Measurements from ENCODE around the gene KCTD16. TPM values are rescaled to one million over a fixed set of nuclear protein-coding genes. Genes with fewer than 3 reads are reported as not detected.

KCTD16 gene
- total and polyA plus RNA-seq, 2 experiments from 2014 or later, result 0.02 to 0.76 TPM

DNA sequence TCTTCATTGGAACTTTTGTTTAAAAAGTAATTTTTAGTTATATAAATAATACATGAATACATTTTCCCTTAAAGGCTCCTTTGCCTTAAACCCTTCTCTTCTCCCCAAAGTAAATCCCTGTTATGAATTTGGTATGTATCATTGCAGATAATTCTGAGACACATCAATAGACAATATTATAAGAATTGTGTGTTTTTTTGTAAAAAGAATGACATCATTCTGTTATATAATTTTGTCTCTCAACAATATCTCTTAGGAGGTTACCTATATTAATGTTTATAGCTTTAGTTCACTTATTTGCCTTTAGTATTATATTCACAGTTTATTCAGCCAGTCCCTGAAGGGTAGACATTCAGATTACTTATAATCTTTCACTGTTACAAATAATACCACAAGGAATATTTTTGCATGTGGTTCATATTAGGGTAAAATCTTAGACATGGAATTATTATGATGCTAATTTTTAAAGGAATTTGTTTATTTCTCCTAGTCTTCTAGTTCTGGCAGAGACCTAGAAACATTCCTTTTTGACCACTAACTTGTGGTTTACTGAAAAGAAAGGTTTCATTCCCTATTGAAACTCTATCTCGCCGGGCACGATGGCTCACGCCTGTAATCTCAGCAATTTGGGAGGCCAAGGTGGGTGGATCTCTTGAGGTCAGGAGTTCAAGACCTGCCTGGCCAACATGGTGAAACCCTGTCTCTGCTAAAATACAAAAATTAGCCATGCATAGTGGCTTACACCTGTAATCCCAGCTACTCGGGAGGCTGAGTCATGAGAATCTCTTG, 105.6 kb downstream of the KCTD16 start:
- Mint-ChIP-seq H3K9me3 (peaks cover 8% of the 10 kb centered on the region; the same call in 1 of the 3 replicates), H3K27me3 (ENCODE audit: insufficient read depth, low read depth, poor library complexity) (no peaks in the 10 kb centered on the region), H3K36me3 (ENCODE audit: low read depth) (no peaks in the 10 kb centered on the region; the same call in 2 of the 3 replicates), H3K4me1 (peaks cover 13% of the 10 kb centered on the region; the same call in 2 of the 3 replicates), H3K27ac (no peak overlapping the region), H3K4me3 (no peak overlapping the region)
- H3K4me2 ChIP-seq, result no peak overlapping the region
- H3K79me2 ChIP-seq (replicated peaks; ENCODE audit: insufficient read depth), result no peaks in the 10 kb centered on the region
- no peak for DNase-seq (ENCODE audit: low spot score)
- H3K9me2 ChIP-seq (ENCODE audit: insufficient read depth), result peaks cover 9% of the 10 kb centered on the region; the same call in 1 of the 2 replicates
- no peak overlapping the region for H2AFZ ChIP-seq
- H3K36me3 ChIP-seq (ENCODE audit: insufficient read depth), result no peaks in the 10 kb centered on the region
- H3K27ac ChIP-seq (ENCODE audit: low read depth), result no peak overlapping the region
- ATAC-seq, result no peak
- H3K27me3 ChIP-seq (ENCODE audit: insufficient read depth), result no peaks in the 10 kb centered on the region
- H3F3A ChIP-seq (replicated peaks; ENCODE audit: low read depth), result no peaks in the 10 kb centered on the region
- TF ChIP-seq ZNF114 (CRISPR knock-in tag; IDR thresholded peaks at IDR 0.05) (no peak), EZH2 (IDR thresholded peaks at IDR 0.05; ENCODE audit: low read depth, unreplicated experiment) (no peak), NANOG (IDR thresholded peaks at IDR 0.05; ENCODE audit: borderline replicate concordance) (no peak), EZH2phosphoT487 (IDR thresholded peaks at IDR 0.05; ENCODE audit: unreplicated experiment) (no peak), JUNB (IDR thresholded peaks at IDR 0.05; ENCODE audit: unreplicated experiment) (no peak), POLR2AphosphoS5 (IDR thresholded peaks at IDR 0.05; ENCODE audit: low read depth) (no peak), CREB1 (CRISPR knock-in tag; IDR thresholded peaks at IDR 0.05; ENCODE audit: low read depth) (no peak), REST (IDR thresholded peaks at IDR 0.05; ENCODE audit: unreplicated experiment) (no peak), STAT1 (IDR thresholded peaks at IDR 0.05; ENCODE audit: unreplicated experiment) (no peak), ZNF331 (CRISPR knock-in tag; IDR thresholded peaks at IDR 0.05; ENCODE audit: low read depth) (no peak)
- TF ChIP-seq, protein P1, sequence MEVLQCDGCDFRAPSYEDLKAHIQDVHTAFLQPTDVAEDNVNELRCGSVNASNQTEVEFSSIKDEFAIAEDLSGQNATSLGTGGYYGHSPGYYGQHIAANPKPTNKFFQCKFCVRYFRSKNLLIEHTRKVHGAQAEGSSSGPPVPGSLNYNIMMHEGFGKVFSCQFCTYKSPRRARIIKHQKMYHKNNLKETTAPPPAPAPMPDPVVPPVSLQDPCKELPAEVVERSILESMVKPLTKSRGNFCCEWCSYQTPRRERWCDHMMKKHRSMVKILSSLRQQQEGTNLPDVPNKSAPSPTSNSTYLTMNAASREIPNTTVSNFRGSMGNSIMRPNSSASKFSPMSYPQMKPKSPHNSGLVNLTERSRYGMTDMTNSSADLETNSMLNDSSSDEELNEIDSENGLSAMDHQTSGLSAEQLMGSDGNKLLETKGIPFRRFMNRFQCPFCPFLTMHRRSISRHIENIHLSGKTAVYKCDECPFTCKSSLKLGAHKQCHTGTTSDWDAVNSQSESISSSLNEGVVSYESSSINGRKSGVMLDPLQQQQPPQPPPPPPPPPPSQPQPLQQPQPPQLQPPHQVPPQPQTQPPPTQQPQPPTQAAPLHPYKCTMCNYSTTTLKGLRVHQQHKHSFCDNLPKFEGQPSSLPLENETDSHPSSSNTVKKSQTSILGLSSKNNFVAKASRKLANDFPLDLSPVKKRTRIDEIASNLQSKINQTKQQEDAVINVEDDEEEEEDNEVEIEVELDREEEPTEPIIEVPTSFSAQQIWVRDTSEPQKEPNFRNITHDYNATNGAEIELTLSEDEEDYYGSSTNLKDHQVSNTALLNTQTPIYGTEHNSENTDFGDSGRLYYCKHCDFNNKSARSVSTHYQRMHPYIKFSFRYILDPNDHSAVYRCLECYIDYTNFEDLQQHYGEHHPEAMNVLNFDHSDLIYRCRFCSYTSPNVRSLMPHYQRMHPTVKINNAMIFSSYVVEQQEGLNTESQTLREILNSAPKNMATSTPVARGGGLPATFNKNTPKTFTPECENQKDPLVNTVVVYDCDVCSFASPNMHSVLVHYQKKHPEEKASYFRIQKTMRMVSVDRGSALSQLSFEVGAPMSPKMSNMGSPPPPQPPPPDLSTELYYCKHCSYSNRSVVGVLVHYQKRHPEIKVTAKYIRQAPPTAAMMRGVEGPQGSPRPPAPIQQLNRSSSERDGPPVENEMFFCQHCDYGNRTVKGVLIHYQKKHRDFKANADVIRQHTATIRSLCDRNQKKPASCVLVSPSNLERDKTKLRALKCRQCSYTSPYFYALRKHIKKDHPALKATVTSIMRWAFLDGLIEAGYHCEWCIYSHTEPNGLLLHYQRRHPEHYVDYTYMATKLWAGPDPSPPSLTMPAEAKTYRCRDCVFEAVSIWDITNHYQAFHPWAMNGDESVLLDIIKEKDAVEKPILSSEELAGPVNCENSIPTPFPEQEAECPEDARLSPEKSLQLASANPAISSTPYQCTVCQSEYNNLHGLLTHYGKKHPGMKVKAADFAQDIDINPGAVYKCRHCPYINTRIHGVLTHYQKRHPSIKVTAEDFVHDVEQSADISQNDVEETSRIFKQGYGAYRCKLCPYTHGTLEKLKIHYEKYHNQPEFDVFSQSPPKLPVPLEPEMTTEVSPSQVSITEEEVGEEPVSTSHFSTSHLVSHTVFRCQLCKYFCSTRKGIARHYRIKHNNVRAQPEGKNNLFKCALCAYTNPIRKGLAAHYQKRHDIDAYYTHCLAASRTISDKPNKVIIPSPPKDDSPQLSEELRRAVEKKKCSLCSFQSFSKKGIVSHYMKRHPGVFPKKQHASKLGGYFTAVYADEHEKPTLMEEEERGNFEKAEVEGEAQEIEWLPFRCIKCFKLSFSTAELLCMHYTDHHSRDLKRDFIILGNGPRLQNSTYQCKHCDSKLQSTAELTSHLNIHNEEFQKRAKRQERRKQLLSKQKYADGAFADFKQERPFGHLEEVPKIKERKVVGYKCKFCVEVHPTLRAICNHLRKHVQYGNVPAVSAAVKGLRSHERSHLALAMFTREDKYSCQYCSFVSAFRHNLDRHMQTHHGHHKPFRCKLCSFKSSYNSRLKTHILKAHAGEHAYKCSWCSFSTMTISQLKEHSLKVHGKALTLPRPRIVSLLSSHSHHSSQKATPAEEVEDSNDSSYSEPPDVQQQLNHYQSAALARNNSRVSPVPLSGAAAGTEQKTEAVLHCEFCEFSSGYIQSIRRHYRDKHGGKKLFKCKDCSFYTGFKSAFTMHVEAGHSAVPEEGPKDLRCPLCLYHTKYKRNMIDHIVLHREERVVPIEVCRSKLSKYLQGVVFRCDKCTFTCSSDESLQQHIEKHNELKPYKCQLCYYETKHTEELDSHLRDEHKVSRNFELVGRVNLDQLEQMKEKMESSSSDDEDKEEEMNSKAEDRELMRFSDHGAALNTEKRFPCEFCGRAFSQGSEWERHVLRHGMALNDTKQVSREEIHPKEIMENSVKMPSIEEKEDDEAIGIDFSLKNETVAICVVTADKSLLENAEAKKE (CRISPR knock-in tag; IDR thresholded peaks at IDR 0.05), result no peak
- TF ChIP-seq, protein P2, sequence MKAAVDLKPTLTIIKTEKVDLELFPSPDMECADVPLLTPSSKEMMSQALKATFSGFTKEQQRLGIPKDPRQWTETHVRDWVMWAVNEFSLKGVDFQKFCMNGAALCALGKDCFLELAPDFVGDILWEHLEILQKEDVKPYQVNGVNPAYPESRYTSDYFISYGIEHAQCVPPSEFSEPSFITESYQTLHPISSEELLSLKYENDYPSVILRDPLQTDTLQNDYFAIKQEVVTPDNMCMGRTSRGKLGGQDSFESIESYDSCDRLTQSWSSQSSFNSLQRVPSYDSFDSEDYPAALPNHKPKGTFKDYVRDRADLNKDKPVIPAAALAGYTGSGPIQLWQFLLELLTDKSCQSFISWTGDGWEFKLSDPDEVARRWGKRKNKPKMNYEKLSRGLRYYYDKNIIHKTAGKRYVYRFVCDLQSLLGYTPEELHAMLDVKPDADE (IDR thresholded peaks at IDR 0.05), result no peak
- TF ChIP-seq, protein P3, sequence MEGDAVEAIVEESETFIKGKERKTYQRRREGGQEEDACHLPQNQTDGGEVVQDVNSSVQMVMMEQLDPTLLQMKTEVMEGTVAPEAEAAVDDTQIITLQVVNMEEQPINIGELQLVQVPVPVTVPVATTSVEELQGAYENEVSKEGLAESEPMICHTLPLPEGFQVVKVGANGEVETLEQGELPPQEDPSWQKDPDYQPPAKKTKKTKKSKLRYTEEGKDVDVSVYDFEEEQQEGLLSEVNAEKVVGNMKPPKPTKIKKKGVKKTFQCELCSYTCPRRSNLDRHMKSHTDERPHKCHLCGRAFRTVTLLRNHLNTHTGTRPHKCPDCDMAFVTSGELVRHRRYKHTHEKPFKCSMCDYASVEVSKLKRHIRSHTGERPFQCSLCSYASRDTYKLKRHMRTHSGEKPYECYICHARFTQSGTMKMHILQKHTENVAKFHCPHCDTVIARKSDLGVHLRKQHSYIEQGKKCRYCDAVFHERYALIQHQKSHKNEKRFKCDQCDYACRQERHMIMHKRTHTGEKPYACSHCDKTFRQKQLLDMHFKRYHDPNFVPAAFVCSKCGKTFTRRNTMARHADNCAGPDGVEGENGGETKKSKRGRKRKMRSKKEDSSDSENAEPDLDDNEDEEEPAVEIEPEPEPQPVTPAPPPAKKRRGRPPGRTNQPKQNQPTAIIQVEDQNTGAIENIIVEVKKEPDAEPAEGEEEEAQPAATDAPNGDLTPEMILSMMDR (conservative IDR thresholded peaks at IDR 0.05; ENCODE audit: low read depth in 2 of 2), result no peak
- no peaks in the 10 kb centered on the region for H4K20me1 ChIP-seq (replicated peaks; ENCODE audit: insufficient read depth)
- peaks cover 9% of the 10 kb centered on the region for H3K4me1 ChIP-seq (ENCODE audit: insufficient read depth)
- H3K4me3 ChIP-seq, result no peak overlapping the region
